ENCODE data around the gene MTRFR. TPM values are rescaled to one million over a fixed set of nuclear protein-coding genes. Genes with fewer than 3 reads are reported as not detected.

The MTRFR gene
- total RNA-seq, 4 donors from 2014 or later = 0.51 to 18.9 (median 8.3) TPM

DNA sequence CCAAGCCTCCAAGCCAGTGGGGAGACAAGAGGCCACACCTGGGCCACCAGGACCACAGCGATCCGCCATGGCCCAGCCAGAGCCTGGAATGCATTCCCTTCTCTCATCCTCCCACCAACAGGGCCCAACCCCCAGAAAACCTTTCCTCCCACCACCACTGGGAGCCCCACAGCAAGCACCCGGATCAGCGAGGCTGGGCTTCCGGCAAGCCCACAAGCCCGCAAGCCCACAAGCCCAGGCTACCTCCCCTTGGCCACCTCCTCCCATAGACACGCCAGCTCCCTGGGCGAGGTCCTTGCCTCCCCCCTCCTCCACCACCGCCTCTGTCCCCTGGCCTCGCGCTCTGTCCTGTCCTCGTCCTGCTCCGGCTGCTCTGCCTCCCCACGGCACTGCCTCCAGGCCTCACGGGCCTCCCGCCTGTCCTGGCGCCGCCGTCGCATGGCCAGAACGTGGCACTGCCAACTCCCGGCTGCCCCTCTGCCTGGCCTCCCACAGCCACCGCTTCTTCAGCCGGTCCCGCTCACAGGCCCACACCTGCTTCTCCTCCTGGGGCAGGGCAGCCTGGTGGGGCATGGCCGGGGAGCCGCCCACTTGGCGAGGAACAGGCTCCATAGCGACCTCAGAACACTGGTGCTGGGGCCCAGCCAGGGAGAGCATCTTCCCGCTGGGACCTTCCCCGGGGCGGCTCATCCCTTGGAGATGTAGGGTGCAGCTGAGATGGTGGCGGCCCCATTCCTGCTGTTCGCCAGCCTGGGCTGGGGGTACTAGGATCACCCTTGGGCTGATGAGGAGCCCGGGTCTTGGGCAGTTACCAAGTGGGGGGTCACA is 32.8 kb downstream of the MTRFR start:
- Histone ChIP-seq H3K36me3 (no peaks in the 10 kb centered on the region), H3K4me3 (no peak overlapping the region), H3K27ac (no peak overlapping the region), H3K27me3 (no peaks in the 10 kb centered on the region), H3K9me3 (no peaks in the 10 kb centered on the region), H3K4me1 (peaks cover 0 to 8% of the 10 kb centered on the region in 2 donors)
- TF ChIP-seq POLR2A (IDR thresholded peaks at IDR 0.05) = no peak
- TF ChIP-seq, protein P1, sequence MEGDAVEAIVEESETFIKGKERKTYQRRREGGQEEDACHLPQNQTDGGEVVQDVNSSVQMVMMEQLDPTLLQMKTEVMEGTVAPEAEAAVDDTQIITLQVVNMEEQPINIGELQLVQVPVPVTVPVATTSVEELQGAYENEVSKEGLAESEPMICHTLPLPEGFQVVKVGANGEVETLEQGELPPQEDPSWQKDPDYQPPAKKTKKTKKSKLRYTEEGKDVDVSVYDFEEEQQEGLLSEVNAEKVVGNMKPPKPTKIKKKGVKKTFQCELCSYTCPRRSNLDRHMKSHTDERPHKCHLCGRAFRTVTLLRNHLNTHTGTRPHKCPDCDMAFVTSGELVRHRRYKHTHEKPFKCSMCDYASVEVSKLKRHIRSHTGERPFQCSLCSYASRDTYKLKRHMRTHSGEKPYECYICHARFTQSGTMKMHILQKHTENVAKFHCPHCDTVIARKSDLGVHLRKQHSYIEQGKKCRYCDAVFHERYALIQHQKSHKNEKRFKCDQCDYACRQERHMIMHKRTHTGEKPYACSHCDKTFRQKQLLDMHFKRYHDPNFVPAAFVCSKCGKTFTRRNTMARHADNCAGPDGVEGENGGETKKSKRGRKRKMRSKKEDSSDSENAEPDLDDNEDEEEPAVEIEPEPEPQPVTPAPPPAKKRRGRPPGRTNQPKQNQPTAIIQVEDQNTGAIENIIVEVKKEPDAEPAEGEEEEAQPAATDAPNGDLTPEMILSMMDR (IDR thresholded peaks at IDR 0.05) = no peak
- intact Hi-C loops (cut with DNase I; ENCODE audit: low total_unique reads) = no loop called here
- no peak for DNase-seq

- Histone ChIP-seq H3K4me1 (peaks cover 0 to 8% of the 10 kb centered on the region in 2 donors), H3K4me3 (no peak overlapping the region), H3K27me3 (no peaks in the 10 kb centered on the region), H3K27ac (no peak overlapping the region), H3K9me3 (no peaks in the 10 kb centered on the region), H3K36me3 (no peaks in the 10 kb centered on the region)
- intact Hi-C loops (cut with DNase I; ENCODE audit: low total_unique reads) = no loop called here
- DNase-seq = no peak
- TF ChIP-seq, protein P1 (IDR thresholded peaks at IDR 0.05) = no peak
- no peak for TF ChIP-seq POLR2A (IDR thresholded peaks at IDR 0.05)
These were observed 33.5 kb downstream of the MTRFR start for GRCh38 chr12:123266679-123267277.

DNA sequence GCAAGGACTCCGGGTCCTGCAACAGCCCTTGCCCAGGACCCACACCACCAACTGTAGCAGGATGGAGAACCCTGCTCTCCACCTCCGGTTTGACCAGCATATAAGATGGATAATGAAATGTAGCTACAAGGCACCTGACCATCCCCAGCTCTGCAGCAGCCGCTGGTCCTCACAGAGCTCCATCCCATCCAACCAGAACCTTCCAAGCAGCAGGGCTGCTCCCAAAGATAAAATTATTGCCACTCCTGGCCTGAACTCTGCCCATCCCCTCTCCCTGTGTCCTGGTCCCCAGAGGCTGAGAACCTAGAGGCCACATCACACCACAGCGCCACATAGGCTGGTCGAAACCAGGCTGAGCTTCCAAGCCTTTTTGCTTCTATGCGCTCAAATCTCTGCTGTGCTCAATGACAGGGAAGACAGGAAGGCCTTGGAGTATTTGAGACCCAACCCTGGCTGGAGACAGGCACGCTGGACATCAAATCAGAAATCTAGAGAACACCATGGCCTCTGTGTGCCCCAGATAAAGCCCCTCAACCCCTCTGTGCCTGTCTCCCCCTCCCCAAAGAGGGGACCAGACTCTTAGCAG is 34.2 kb downstream of the MTRFR start:
- no peak for DNase-seq
- intact Hi-C loops (cut with DNase I; ENCODE audit: low total_unique reads) = no loop called here
- Histone ChIP-seq H3K27me3 (no peaks in the 10 kb centered on the region), H3K27ac (peak overlapping the region in 1 of 2 donors; percentile 28), H3K9me3 (no peaks in the 10 kb centered on the region), H3K4me1 (peaks cover 0 to 8% of the 10 kb centered on the region in 2 donors), H3K36me3 (no peaks in the 10 kb centered on the region), H3K4me3 (no peak overlapping the region)
- no peak for TF ChIP-seq POLR2A (IDR thresholded peaks at IDR 0.05)
- TF ChIP-seq, protein P1 (IDR thresholded peaks at IDR 0.05) = no peak

GRCh38 chr12:123267991-123268843 is 35.0 kb downstream of the MTRFR start:
- DNase-seq = no peak
- intact Hi-C loops (cut with DNase I; ENCODE audit: low total_unique reads) = no loop called here
- Histone ChIP-seq H3K9me3 (no peaks in the 10 kb centered on the region), H3K36me3 (no peaks in the 10 kb centered on the region), H3K4me3 (no peak overlapping the region), H3K27me3 (no peaks in the 10 kb centered on the region), H3K4me1 (peaks cover 0 to 8% of the 10 kb centered on the region in 2 donors), H3K27ac (peak overlapping the region; percentile 28 to 92)
- no peak for TF ChIP-seq POLR2A (IDR thresholded peaks at IDR 0.05)
- TF ChIP-seq, protein P1 (IDR thresholded peaks at IDR 0.05) = no peak

Measured in uterus (tissue), 4 donors.